ENCODE results near the gene PSMD3.
"Not testable (repeated sequence)": the region's sequence is repeated elsewhere in the genome, so short reads cannot be mapped to it uniquely, and the experiment has no call there.

Gene PSMD3

DNA sequence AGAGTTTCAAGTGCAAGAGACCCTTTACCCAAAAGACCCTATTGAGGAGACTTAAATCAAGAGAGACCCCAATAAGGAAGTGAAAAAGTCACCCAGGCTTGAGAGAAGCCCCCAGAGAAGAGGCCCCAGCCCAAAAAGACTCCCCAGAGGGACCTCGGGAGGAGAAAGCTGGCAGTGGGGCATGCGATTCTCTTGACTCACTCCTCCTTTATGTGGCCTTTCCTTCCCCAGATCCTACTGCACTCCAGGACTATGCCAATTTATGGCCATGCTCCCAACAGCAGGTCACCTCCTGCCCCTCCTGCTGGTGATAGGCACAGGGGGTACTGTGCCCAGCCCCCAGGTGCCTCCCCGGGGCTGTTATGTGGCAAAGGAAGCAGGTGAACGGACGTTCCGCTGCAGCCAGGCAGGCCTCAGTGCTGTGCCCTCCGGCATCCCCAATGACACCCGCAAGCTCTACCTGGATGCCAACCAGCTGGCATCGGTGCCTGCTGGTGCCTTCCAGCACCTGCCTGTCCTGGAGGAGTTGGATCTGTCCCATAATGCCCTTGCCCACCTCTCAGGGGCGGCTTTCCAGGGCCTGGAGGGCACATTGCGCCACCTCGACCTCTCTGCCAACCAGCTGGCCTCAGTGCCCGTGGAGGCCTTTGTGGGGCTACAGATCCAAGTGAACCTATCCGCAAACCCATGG is 36.8 kb upstream of the PSMD3 start:
- Histone ChIP-seq H3K36me3 (ENCODE audit: control insufficient read depth, insufficient read depth, low read length) (no peaks in the 10 kb centered on the region), H3K79me2 (no peaks in the 10 kb centered on the region), H3K9ac (no peak overlapping the region), H3K4me1 (peaks cover 2% of the 10 kb centered on the region), H3K4me3 (ENCODE audit: low read depth, low read length) (no peak overlapping the region), H3K27ac (no peak overlapping the region), H3K27me3 (ENCODE audit: control insufficient read depth, insufficient read depth, low read length) (no peaks in the 10 kb centered on the region), H2AFZ (no peak overlapping the region), H3K4me2 (ENCODE audit: low read length) (no peak overlapping the region), H3K9me3 (ENCODE audit: control insufficient read depth, low read length) (no peaks in the 10 kb centered on the region)
- TF ChIP-seq, protein P1, sequence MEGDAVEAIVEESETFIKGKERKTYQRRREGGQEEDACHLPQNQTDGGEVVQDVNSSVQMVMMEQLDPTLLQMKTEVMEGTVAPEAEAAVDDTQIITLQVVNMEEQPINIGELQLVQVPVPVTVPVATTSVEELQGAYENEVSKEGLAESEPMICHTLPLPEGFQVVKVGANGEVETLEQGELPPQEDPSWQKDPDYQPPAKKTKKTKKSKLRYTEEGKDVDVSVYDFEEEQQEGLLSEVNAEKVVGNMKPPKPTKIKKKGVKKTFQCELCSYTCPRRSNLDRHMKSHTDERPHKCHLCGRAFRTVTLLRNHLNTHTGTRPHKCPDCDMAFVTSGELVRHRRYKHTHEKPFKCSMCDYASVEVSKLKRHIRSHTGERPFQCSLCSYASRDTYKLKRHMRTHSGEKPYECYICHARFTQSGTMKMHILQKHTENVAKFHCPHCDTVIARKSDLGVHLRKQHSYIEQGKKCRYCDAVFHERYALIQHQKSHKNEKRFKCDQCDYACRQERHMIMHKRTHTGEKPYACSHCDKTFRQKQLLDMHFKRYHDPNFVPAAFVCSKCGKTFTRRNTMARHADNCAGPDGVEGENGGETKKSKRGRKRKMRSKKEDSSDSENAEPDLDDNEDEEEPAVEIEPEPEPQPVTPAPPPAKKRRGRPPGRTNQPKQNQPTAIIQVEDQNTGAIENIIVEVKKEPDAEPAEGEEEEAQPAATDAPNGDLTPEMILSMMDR (IDR thresholded peaks at IDR 0.05) = no peak

DNA sequence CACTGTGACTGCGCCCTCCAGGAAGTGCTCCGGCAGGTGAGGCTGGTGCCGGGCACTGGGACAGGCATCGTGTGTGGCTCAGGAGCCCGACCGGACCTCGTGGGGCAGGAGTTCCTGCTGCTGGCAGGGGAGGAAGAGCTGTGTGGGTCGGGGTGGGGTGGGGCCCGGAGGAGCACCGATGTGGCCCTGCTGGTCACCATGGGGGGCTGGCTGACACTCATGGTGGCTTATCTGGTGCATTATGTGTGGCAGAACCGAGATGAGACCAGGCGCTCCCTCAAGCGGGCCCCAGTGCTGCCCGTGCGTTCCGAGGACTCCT is 36.3 kb upstream of the PSMD3 start:
- H3K27ac ChIP-seq = no peak overlapping the region
- no peak overlapping the region for H3K9ac ChIP-seq
- H3K4me3 ChIP-seq (ENCODE audit: low read depth, low read length) = no peak overlapping the region

DNA sequence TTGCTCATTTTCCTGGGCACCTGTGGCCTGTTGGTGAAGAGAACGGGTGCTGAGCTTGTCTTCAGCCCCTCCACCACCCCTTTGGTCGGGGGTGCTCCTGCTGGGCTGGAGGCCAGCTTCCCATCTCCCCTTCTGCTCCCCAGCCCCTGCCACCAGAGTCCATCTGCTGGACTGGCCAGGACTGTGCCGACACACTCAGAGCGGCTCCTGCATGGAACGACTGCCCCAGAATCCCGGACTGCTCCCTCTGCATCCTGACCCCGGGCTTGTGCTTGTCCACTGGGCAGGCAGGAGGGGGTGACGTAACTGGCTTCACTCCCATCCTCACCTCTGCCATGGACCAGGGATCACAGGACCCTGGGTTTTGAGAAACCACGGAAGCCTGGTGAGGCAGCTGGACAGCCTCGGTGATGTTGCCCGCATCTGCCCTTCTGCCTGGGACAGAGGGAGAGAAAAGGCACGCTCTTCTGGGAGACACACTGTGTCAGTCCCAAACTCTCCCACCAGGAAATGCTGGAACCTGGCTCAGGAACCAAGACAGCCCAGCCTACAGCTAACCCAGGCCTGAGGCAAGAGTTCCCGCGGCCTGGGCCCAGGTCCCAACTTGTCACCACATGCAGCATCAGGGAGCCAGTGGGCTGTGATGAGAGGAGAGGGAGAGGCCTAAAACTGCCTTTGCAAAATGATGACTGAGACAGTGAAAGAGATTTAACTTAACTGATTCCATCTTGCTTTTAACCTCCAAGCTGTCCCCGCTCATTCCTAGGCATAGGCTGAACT is 33.9 kb upstream of the PSMD3 start:
- Histone ChIP-seq H3K9ac (no peak overlapping the region), H3K27ac (no peak overlapping the region), H2AFZ (no peak overlapping the region), H3K4me1 (peaks cover 2% of the 10 kb centered on the region), H3K79me2 (no peaks in the 10 kb centered on the region), H3K36me3 (ENCODE audit: control insufficient read depth, insufficient read depth, low read length) (no peaks in the 10 kb centered on the region), H3K27me3 (ENCODE audit: control insufficient read depth, insufficient read depth, low read length) (no peaks in the 10 kb centered on the region), H3K4me2 (ENCODE audit: low read length) (no peak overlapping the region), H3K4me3 (ENCODE audit: low read depth, low read length) (no peak overlapping the region), H3K9me3 (ENCODE audit: control insufficient read depth, low read length) (no peaks in the 10 kb centered on the region)
- TF ChIP-seq, protein P1 (IDR thresholded peaks at IDR 0.05) = no peak

More for the DNA sequence above, 36.3 kb upstream of the PSMD3 start:
- Histone ChIP-seq H3K27me3 (ENCODE audit: control insufficient read depth, insufficient read depth, low read length) (no peaks in the 10 kb centered on the region), H2AFZ (no peak overlapping the region), H3K4me1 (peaks cover 2% of the 10 kb centered on the region), H3K4me2 (ENCODE audit: low read length) (no peak overlapping the region), H3K79me2 (no peaks in the 10 kb centered on the region), H3K9me3 (ENCODE audit: control insufficient read depth, low read length) (no peaks in the 10 kb centered on the region), H3K36me3 (ENCODE audit: control insufficient read depth, insufficient read depth, low read length) (no peaks in the 10 kb centered on the region)
- TF ChIP-seq, protein P1 (IDR thresholded peaks at IDR 0.05) = no peak

DNA sequence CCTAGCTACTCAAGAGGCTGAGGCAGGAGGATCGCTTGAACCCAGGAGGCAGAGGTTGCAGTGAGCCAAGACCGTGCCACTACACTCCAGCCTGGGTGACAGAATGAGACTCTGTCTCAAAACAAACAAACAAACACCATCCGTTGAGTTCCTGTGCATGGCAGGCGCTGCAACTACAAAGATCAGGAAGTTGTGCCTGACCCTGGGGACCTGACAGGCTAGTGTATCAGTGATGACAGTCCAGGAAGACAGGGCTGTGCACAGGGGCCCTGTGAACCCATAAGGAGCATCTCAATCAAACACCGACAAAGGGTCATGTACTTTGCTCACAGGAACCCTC is 32.1 kb upstream of the PSMD3 start:
- not testable (repeated sequence) for H3K4me3 ChIP-seq (ENCODE audit: low read depth, low read length); H2AFZ ChIP-seq; H3K4me1 ChIP-seq; H3K27me3 ChIP-seq (ENCODE audit: control insufficient read depth, insufficient read depth, low read length); H3K27ac ChIP-seq; H3K79me2 ChIP-seq; H3K9me3 ChIP-seq (ENCODE audit: control insufficient read depth, low read length); H3K4me2 ChIP-seq (ENCODE audit: low read length); H3K9ac ChIP-seq; H3K36me3 ChIP-seq (ENCODE audit: control insufficient read depth, insufficient read depth, low read length)

DNA sequence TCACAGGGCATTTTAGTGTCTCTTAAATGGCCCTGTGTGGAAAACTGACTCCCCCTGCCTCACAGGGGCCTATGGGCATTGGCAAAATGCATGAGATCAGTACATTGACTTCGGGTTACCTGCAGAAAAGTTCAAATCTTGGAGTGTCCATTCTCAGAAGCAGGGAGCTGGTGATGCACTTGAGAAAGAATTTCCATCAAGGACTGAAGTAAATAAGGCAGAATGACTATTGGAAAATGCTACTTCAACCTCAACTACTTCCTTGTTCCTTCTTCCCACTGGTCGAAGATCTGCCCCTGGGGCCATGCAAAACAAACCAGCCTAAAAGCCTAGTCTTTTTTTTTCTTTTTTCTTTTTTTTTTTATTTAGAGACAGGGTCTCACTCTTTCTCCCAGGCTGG is 31.6 kb upstream of the PSMD3 start:
- H3K27ac ChIP-seq = no peak overlapping the region
- no peak overlapping the region for H3K4me2 ChIP-seq (ENCODE audit: low read length)
- H2AFZ ChIP-seq = no peak overlapping the region
- no peaks in the 10 kb centered on the region for H3K36me3 ChIP-seq (ENCODE audit: control insufficient read depth, insufficient read depth, low read length)
- H3K9ac ChIP-seq = no peak overlapping the region
- TF ChIP-seq, protein P1 (IDR thresholded peaks at IDR 0.05) = no peak
- H3K27me3 ChIP-seq (ENCODE audit: control insufficient read depth, insufficient read depth, low read length) = no peaks in the 10 kb centered on the region
- H3K4me1 ChIP-seq = peaks cover 8% of the 10 kb centered on the region
- H3K9me3 ChIP-seq (ENCODE audit: control insufficient read depth, low read length) = no peaks in the 10 kb centered on the region
- H3K79me2 ChIP-seq = no peaks in the 10 kb centered on the region
- H3K4me3 ChIP-seq (ENCODE audit: low read depth, low read length) = no peak overlapping the region

Measured in parathyroid adenoma (tissue), 2 donors.